ENCODE data around the gene RPS15.

DNA sequence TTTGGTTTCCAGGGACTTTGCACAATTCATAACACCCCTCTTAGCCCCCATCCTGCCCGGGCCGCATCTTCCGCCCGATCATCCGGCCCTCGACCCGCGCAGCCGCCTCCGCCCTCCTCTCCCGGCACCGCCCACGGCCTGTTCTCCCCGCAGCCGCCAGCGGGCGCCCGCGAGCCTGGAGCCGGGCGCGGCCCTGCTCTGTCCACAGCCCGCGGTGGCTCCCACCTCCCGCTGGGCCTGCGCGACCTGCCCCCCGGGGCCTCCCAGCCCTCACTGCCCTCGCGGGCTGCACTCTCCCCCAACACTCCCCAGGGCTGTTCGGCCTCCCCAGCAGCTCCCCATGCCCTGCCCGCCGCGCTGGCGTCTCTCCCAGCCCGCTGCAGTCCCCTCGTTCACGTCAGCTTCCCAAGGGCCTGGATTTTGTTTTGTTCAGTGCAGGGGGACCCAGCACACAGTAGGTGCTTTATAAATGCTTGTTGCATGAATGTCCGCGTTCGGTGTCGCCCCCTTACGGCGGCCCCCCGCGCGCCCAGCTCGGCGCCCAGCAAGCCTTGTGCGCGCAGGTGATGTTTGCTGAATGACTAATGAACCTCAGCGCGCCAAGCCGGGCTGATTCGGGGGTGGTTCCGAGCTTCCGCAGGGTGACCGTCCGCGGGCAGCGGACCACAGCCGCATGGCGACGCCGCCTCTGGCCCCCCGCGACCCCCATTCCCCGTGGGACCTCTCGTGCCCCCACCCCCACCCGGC, 7.2 kb downstream of the RPS15 start:
- no peak for TF ChIP-seq YY1 (IDR thresholded peaks at IDR 0.05; ENCODE audit: insufficient read depth, insufficient read length)
- no peak for TF ChIP-seq SUZ12 (IDR thresholded peaks at IDR 0.05; ENCODE audit: extremely low read depth, insufficient read depth, insufficient read length)
- TF ChIP-seq ZNF274 (IDR thresholded peaks at IDR 0.05; ENCODE audit: low read depth, low read length) = no peak
